ENCODE results near the gene DGKB.

- TF ChIP-seq POU2F2 (IDR thresholded peaks at IDR 0.05; ENCODE audit: low read depth, low read length), result no peak
- TF ChIP-seq TAF1 (IDR thresholded peaks at IDR 0.05; ENCODE audit: low read depth, low read length), result no peak
- no peak for TF ChIP-seq POLR2A (IDR thresholded peaks at IDR 0.05; ENCODE audit: low read depth, low read length)
- no peak for TF ChIP-seq POLR2AphosphoS5 (IDR thresholded peaks at IDR 0.05; ENCODE audit: low read depth, low read length)
Observed at GRCh38 chr7:14219125-14219524, 683.4 kb downstream of the DGKB start.
